B cell (primary cell): Measurements from ENCODE around the gene MMP23B. TPM values are rescaled to one million over a fixed set of nuclear protein-coding genes. Genes with fewer than 3 reads are reported as not detected.

Experiments
- ATAC-seq: fragments of 200-7000 bp; cut with Tn5 transposase; one replicate; pipeline ENCODE4 v1.10.0; 2021; ENCODE audit warnings: low read depth, mild to moderate bottlenecking, moderate number of reproducible peaks, moderate library complexity
- CTCF ChIA-PET: fragments of 350-600 bp; sonication (Branson Sonifier 250); formaldehyde crosslinking; loops from one replicate; lab custom pipeline; 2021; ENCODE audit warnings: antibody characterized with exemption, inconsistent platforms; lab: Charles Lee
- POLR2A ChIA-PET: fragments of 350-600 bp; sonication (Branson Sonifier 250); formaldehyde crosslinking; loops from one replicate; lab custom pipeline; 2021; ENCODE audit warnings: antibody characterized with exemption; lab: Charles Lee
- DNase-seq: peaks from one replicate; pipeline ENCODE4 v3.0.0; 2013
- H2AFZ ChIP-seq: 2 replicates; pipeline ENCODE4 v1.6.1; 2012; ENCODE audit warnings: mild to moderate bottlenecking, low read depth, low read length; ENCODE audit not compliant: insufficient read depth, poor library complexity, severe bottlenecking
- H3K27ac ChIP-seq, 2 donors: 1 replicate in 1 of 2; 2 replicates in 1 of 2; pipeline ENCODE4 v1.5.1; 2012 to 2013; ENCODE audit warnings: low read length in 2 of 2, mild to moderate bottlenecking in 2 of 2, moderate library complexity in 1 of 2
- H3K27me3 ChIP-seq, 4 experiments: fragments of 200-600 bp in 1 of 4; sonication (generic) in 1 of 4; replicated peaks in 1 of 4; 1 replicate in 2 of 4; 2 replicates in 2 of 4; pipeline versions ENCODE4 v1.6.1 to v1.7.0; 2013 to 2016; ENCODE audit warnings: low read length in 3 of 4, mild to moderate bottlenecking in 2 of 4, mixed read lengths in 1 of 4, moderate library complexity in 1 of 4; ENCODE audit not compliant: insufficient read depth in 4 of 4, control insufficient read depth in 3 of 4; ENCODE audit errors: control extremely low read depth in 1 of 4
- H3K36me3 ChIP-seq, 2 experiments: replicated peaks in 1 of 2; 1 replicate in 1 of 2; 2 replicates in 1 of 2; pipeline versions ENCODE4 v1.6.1 to v1.7.1; 2013; ENCODE audit warnings: low read length in 1 of 2; ENCODE audit not compliant: insufficient read depth in 2 of 2, control insufficient read depth in 1 of 2; ENCODE audit errors: control extremely low read depth in 1 of 2, extremely low read depth in 1 of 2
- H3K4me1 ChIP-seq, 2 donors: fragments of 200-600 bp in 1 of 2; sonication (generic) in 1 of 2; 1 replicate in 1 of 2; 2 replicates in 1 of 2; pipeline versions ENCODE4 v1.5.1 to v1.6.1; 2013 to 2017; ENCODE audit warnings: low read length in 2 of 2; ENCODE audit not compliant: control insufficient read depth in 2 of 2, insufficient read depth in 2 of 2
- H3K4me2 ChIP-seq: replicated peaks from 2 replicates; pipeline ENCODE3; 2012; ENCODE audit warnings: mild to moderate bottlenecking, low read depth, low read length; ENCODE audit not compliant: poor library complexity, severe bottlenecking
- H3K4me3 ChIP-seq, 5 experiments: fragments of 200-600 bp in 1 of 5; sonication (generic) in 1 of 5; 1 replicate in 3 of 5; 2 replicates in 2 of 5; pipeline versions ENCODE4 v1.5.1 to v1.7.0; 2011 to 2016; ENCODE audit warnings: low read length in 4 of 5, mild to moderate bottlenecking in 4 of 5, low read depth in 2 of 5, control low read depth in 1 of 5, moderate library complexity in 1 of 5; ENCODE audit not compliant: insufficient read depth in 1 of 5; ENCODE audit errors: control extremely low read depth in 1 of 5, extremely low read depth in 1 of 5
- H3K79me2 ChIP-seq: fragments of 200-600 bp; sonication (generic); one replicate; pipeline ENCODE4 v1.6.0; 2016; ENCODE audit warnings: low read length; ENCODE audit not compliant: control insufficient read depth, insufficient read depth
- H3K9ac ChIP-seq: fragments of 200-600 bp; sonication (generic); 2 replicates; pipeline ENCODE4 v1.6.1; 2017; ENCODE audit warnings: mild to moderate bottlenecking, low read length, moderate library complexity
- H3K9me3 ChIP-seq, 3 donors: one replicate each; pipeline versions ENCODE4 v1.6.1 to v1.7.1; 2013; ENCODE audit warnings: low read length in 2 of 3; ENCODE audit not compliant: control insufficient read depth in 2 of 3, insufficient read depth in 1 of 3; ENCODE audit errors: control extremely low read depth in 1 of 3
- H4K20me1 ChIP-seq: 2 replicates; pipeline ENCODE4 v1.6.0; 2012; ENCODE audit warnings: mild to moderate bottlenecking, low read length; ENCODE audit not compliant: insufficient read depth, control insufficient read depth, poor library complexity, severe bottlenecking
- H3K27ac Mint-ChIP-seq: one replicate; pipeline ENCODE4 v1.8.0; 2021; ENCODE audit warnings: mixed read lengths
- H3K27me3 Mint-ChIP-seq: one replicate; pipeline ENCODE4 v1.8.0; 2021; ENCODE audit warnings: mixed read lengths
- H3K4me1 Mint-ChIP-seq: one replicate; pipeline ENCODE4 v1.8.0; 2021; ENCODE audit warnings: mixed read lengths
- H3K4me3 Mint-ChIP-seq: one replicate; pipeline ENCODE4 v1.8.0; 2021; ENCODE audit warnings: mixed read lengths
- H3K9me3 Mint-ChIP-seq: one replicate; pipeline ENCODE4 v1.8.0; 2022; ENCODE audit warnings: mixed read lengths; ENCODE audit not compliant: insufficient read depth
- EZH2 ChIP-seq: IDR thresholded peaks from 2 replicates; pipeline ENCODE4 v1.6.1; 2012; ENCODE audit warnings: borderline replicate concordance, low read depth, mild to moderate bottlenecking, moderate library complexity, low read length; ENCODE audit not compliant: insufficient read depth, poor library complexity, severe bottlenecking
- WGBS: methylation state at CpG from one replicate; pipeline ENCODE4 v1.1.5; 2013; ENCODE audit warnings: missing lambda C conversion rate; ENCODE audit not compliant: insufficient coverage; 5-methylcytosine and 5-hydroxymethylcytosine counted together
- intact Hi-C: fragments of 100-400 bp; cut with micrococcal nuclease; formaldehyde crosslinking; loops from one replicate; pipeline ENCODE4 v1.10.0; 2022
- polyA plus RNA-seq: library from polyadenylated mRNA; depleted of rRNA; stranded (reverse); fragments of >200 nt; gene quantifications from 2 replicates; pipeline ENCODE4 v1.2.3, GENCODE V29; 2012
- total RNA-seq, 2 donors: library from RNA; stranded (reverse); fragments of 120-200 nt in 1 of 2; gene quantifications; 1 replicate in 1 of 2; 2 replicates in 1 of 2; pipeline versions ENCODE4 v1.2.3 to v1.2.4, GENCODE V29; 2013 to 2022
- TF ChIP-seq, protein P1 (sequence below): fragments of 200-600 bp; IDR thresholded peaks from one replicate; pipeline ENCODE4 v1.8.0; 2022; ENCODE audit warnings: antibody characterized with exemption, mild to moderate bottlenecking

MMP23B gene
- total and polyA plus RNA-seq, 2 donors (not counting 1 experiment from before 2014, with no cell fraction given): 1.0 to 1.7 TPM

DNA sequence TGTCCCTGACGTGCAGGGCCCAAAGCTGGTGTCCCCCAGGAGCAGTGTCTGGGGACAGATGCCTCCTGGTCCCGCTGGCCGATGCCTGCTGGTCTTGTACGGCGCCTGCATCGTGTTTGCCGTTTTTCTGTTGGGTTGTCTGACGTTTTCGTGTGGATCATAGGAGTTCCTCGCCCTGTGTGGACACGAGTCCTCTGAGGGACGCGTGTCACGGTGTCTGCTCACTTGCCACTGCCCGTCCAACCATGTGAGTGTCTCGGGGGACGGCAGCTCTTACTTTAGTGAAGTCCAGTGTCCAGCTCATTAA is 9.2 kb upstream of the MMP23B start:
- Histone ChIP-seq H3K27me3 (no peaks in the 10 kb centered on the region), H3K9me3 (no peaks in the 10 kb centered on the region), H3K36me3 (peaks cover 0 to 4% of the 10 kb centered on the region in 2 experiments), H3K27ac (no peak overlapping the region), H3K4me2 (no peak overlapping the region), H2AFZ (no peak overlapping the region), H3K79me2 (peaks cover 7% of the 10 kb centered on the region), H3K9ac (no peak overlapping the region), H3K4me1 (no peaks in the 10 kb centered on the region), H4K20me1 (peaks cover 10% of the 10 kb centered on the region), H3K4me3 (no peak overlapping the region)
- ChIA-PET CTCF (no interaction called here), POLR2A (no interaction called here)
- WGBS: 93% methylated on average over 17 of the region's 17 CpGs
- no peaks in the 10 kb centered on the region for H3K27me3 Mint-ChIP-seq
- TF ChIP-seq EZH2: no peak
- TF ChIP-seq, protein P1, sequence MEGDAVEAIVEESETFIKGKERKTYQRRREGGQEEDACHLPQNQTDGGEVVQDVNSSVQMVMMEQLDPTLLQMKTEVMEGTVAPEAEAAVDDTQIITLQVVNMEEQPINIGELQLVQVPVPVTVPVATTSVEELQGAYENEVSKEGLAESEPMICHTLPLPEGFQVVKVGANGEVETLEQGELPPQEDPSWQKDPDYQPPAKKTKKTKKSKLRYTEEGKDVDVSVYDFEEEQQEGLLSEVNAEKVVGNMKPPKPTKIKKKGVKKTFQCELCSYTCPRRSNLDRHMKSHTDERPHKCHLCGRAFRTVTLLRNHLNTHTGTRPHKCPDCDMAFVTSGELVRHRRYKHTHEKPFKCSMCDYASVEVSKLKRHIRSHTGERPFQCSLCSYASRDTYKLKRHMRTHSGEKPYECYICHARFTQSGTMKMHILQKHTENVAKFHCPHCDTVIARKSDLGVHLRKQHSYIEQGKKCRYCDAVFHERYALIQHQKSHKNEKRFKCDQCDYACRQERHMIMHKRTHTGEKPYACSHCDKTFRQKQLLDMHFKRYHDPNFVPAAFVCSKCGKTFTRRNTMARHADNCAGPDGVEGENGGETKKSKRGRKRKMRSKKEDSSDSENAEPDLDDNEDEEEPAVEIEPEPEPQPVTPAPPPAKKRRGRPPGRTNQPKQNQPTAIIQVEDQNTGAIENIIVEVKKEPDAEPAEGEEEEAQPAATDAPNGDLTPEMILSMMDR: no peak
- intact Hi-C loops: no loop called here
- H3K9me3 Mint-ChIP-seq: no peaks in the 10 kb centered on the region
- H3K4me3 Mint-ChIP-seq: no peak overlapping the region
- DNase-seq (no peak), ATAC-seq (no peak)
- H3K4me1 Mint-ChIP-seq: peaks cover 2% of the 10 kb centered on the region
- H3K27ac Mint-ChIP-seq: no peak overlapping the region

DNA sequence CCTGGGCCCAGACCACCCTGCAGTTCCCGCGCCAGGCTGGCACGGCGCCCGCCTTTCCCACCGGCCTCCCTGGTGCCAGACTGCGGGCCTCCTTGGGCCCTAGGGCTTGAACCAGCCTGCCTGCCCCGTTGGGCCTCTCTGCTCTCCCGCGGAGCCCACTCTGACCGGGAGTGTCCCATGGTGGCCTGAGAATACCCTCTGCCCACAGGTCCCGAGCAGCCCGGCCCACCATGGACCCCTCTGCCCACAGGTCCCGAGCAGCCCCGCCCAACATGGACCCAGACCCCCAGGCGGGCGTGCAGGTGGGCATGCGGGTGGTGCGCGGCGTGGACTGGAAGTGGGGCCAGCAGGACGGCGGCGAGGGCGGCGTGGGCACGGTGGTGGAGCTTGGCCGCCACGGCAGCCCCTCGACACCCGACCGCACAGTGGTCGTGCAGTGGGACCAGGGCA is 8.8 kb upstream of the MMP23B start:
- H3K4me3 Mint-ChIP-seq: no peak overlapping the region
- no peaks in the 10 kb centered on the region for H3K9me3 ChIP-seq
- peaks cover 4% of the 10 kb centered on the region for H3K79me2 ChIP-seq
- 96% methylated on average over 33 of the region's 33 CpGs for WGBS
- H3K4me2 ChIP-seq: no peak overlapping the region
- POLR2A ChIA-PET: no interaction called here
- no peak overlapping the region for H3K9ac ChIP-seq
- no peak overlapping the region for H3K27ac ChIP-seq
- peaks cover 2% of the 10 kb centered on the region for H3K4me1 Mint-ChIP-seq
- intact Hi-C loops: no loop called here
- no peak overlapping the region for H3K4me3 ChIP-seq
- H3K36me3 ChIP-seq: peaks cover 0 to 2% of the 10 kb centered on the region in 2 experiments
- H3K27ac Mint-ChIP-seq: no peak overlapping the region
- ATAC-seq: no peak
- DNase-seq: no peak
- TF ChIP-seq, protein P1: no peak
- no peak for TF ChIP-seq EZH2
- H3K9me3 Mint-ChIP-seq: no peaks in the 10 kb centered on the region
- no peaks in the 10 kb centered on the region for H3K27me3 Mint-ChIP-seq
- CTCF ChIA-PET: no interaction called here
- H3K4me1 ChIP-seq: no peaks in the 10 kb centered on the region
- H3K27me3 ChIP-seq: no peaks in the 10 kb centered on the region
- H2AFZ ChIP-seq: no peak overlapping the region
- peaks cover 10% of the 10 kb centered on the region for H4K20me1 ChIP-seq
